ENCODE measurements around the gene FBXO34.

Gene FBXO34

DNA sequence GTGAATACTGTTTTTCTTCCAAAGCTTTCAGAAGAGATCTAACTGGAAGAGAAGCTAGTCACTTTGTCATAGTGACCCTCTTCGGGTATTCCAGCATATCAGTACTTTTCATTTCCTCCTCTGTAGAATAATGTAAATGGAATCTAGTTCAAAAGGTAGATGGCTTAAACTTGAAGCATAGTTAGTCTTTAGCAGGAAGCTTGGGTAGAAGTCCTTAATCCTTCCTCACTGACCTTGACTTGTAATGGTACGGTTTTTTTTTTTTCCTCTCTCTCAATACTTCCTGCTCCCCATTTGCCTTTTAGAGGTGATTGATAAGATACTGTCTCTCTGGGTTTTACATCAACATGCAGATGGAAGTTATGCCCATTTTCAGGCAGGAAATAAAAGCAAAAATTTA lies 1.7 kb downstream of the FBXO34 start:
- DNase-seq: no peak

GRCh38 chr14:55274146-55274545 lies 2.9 kb downstream of the FBXO34 start:
- DNase-seq: no peak

DNA sequence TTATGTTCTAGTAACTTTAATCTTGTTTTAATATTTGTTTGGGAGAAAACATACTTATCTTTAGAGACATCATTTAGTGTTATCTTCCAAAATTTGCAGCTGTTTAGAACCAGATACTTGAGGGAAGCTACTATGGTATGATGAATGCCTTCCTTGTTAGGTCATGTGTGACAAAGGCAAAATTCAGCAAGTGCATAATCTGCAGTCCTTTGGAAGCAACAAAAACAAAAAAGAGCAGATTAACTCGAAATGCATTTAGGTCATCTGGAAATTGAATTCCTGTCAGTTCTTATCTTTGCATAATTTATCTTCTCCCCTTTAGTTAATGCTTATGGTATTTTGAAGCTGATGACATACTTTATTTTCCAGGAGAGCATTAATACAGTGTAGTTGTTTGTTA lies 3.5 kb downstream of the FBXO34 start:
- no peak for DNase-seq

DNA sequence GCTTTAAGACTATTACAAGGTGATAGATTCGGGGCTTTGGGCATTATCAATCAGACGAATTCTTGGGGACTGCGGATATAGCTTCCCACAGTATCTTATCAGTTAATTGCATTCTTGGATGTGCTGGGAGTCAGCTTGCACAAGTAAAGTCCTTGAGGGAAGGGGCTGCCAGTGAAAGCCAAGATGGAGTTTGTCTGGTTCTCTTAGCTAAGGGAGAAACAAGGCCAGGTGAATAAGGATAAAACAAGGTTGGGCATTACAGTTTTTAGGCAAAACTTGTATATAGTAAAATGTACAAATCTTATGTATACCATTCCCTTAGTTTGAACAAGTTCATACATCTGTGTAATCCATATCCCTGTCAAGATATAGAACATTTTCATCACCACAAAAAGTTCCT lies 5.5 kb downstream of the FBXO34 start:
- no peak for DNase-seq

DNA sequence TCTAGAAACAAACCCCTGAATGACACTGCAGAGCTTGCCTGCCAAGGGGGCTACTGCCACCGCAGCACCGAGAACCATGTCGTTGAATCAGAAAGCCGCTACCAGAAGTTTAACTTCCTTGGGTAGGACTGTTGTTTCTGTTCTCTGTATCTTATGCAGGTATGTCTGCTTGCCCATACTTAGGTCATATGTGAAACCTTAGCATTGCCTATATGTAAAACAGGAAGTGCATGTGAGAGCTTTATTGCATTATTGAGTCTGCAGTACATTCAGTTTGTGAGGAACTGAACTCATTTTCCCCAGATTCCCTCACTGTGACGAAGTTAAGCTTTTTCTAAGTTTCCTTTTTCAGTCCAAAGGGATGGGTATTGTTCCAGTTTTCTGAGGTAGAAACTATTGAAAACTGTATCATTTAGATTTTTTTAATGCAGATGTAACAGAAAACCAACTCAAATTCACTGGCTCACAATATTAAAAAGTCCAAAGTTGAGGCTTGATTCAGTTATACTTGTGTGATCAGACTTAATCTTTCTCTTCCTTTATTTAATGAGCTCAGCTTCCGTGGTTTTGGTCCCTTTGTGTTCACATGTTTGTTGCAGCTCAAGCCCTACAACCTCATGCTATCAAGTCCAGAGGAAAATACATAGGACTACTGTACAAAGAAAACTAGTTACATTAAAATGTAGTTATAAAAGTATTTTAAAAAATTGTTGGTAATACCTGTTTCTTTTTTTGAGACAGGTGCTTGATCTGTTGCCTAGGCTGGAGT lies 6.9 kb downstream of the FBXO34 start:
- DNase-seq: peak; percentile 20

- DNase-seq: no peak
These were observed 8.2 kb downstream of the FBXO34 start for GRCh38 chr14:55279384-55279783.

DNA sequence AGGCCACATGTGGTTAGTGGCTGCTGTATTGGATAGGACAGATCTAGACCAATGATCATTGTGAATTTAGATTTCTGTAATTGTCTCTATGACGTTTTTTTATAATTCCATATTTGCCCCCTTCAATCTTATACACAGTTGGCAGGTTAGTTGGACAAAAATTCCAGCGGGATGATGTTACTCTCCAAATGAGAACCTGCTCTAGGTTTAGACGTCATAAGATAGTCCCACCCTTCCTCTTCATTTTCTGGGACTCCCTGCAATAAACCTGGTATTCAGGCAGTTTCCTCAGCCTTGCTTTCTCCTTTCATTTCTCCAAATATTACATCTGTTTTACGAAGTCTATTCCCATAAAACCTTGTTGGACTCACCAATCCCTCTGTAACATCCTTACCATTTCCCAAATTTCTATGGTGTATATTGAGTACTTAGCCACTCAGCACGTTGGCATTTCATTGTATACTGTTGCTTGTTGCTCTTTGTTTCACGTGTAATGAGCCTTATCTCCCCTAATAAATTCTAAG lies 10.2 kb downstream of the FBXO34 start:
- no peak for DNase-seq

GRCh38 chr14:55285048-55285652 lies 13.9 kb downstream of the FBXO34 start:
- DNase-seq: no peak

DNA sequence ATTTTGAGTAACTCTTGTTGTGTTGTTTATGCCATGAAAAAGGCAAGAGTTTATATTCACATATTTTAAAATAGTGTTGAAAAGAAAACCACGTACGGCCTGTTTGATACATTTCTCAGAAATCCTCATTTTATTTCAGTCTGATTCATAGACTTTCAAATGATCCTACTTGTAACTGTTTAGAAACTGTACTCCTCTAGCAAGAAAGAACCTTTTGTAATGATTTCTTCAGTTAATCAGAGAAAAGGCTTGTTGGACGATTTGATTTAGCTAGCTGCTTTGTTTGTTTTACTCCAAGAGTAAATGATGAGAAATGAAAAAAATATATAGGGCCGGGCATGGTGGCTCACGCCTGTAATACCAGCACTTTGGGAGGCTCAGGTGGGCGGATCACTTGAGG lies 17.2 kb downstream of the FBXO34 start:
- no peak for DNase-seq

DNA sequence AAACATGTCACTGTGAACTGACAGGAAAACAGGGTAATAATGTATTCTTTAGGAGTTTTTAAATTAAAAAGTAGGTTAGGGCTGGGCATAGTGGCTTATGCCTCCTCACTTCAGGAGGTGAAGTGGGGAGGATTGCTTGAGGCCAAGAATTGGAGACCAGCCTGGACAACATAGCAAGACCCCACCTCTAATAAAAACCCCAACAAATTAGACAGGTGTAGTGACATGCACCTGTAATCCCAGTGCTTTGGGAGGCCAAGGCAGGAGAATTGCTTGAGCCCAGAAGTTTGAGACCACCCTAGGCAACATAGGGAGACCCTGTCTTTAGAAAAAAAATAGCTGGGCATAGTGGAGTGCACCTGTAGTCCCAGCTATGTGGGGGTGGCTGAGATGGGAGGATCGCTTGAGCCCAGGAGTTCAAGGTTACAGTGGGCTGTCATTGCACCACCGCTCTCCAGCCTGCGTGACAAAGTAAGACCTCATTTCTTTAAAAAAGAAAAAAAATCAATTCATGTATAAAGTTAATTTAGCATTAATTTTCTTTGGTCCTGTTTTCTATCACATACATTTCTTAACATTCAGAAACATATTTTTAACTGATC lies 20.4 kb downstream of the FBXO34 start:
- no peak for DNase-seq

GRCh38 chr14:55294603-55295002 lies 23.4 kb downstream of the FBXO34 start:
- no peak for DNase-seq

DNA sequence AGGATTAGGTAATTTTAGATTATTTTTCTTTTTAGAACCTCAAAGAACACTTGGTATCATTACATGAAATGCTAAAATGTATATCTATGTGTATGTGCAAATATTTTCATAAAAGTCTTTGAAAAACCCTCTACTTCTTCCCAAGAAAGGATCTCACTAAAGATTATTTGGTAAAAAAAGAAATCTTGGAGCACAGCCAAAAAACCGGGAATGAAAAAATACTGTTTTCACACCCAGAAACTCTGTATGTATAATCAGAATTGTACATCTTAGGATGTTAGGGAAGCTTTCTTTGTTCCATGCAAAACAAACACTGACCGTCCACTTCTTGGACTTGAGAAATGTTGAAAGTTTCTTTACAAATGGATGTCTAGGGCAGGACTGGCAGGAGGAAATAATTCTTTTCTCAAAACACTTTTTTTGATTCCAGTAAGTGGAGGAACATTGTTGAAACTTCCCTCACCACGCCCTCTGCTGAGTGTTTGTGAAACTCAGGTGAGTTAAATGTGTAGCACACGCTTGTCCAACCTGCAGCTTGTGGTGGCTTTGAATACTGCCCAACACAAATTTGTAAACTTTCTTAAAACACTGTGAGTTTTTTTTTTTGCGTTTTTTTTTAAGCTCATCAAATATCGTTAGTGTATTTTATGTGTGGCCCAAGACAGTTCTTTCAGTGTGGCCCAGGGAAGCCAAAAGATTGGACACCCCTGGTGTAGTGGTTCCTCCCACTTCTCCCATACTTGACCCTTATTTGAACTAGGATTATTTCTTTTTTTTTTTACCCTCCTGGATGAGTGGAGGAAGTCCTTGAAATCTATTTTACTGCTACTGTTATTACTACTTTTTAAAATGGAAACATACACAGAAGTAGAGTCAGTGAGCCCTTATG lies 26.6 kb downstream of the FBXO34 start:
- DNase-seq: peak; percentile 52

- DNase-seq: no peak
These were observed 27.2 kb downstream of the FBXO34 start for GRCh38 chr14:55298500-55298822.

- no peak for DNase-seq
These were observed 30.4 kb downstream of the FBXO34 start for GRCh38 chr14:55301437-55302121.

DNA sequence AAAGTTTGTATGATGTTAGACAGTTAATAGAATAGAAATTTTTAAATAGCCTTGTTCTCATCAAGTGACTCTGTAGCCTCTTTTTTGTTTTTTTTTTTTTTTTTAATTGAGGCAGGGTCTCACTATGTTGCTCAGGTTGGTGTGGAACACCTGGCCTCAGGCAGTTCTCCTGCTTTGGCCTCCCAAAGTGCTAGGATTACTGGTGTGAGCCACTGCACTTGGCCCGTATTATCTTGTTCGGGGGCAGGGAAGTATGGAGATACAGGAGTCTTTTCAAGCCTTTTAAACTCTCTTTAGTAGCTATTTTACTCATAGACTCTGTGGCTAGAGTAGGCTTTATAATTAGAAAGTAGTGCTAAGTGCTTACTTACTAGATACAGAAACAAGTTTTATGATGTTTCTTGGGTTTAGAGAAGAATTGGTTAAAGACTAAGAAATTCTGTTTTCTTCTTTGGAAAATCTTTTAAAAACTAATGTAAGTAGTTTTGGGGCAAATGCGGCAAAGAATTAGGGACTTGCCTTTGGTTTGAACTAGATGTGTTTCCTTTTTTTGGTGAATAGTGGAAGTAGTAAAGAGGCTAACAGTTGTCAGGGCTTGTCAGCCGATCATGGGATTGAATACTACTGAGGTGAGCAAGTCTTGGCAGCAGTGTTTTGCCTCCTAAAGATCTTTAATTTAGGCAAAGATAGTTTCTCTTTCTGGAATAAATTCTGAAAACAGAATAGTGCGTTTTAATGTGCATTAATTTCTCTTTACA lies 31.3 kb downstream of the FBXO34 start:
- DNase-seq: no peak

DNA sequence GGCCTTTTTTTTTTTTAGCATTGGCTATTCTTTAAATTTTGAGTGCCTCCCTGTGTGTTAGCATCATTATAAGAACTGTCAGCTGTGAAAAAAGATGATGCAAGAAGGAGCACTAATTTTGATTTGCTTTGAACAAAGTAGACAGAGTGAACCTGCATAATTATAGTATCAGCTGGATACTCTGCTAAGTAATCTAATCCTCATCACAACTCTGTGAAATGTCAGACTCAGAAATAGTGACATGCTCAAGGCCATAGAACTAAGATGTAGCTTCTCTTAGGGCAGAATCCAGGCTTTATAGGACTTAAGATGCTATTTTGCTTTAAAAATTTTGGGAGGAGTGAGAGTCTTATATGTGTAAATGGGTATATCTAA lies 31.9 kb downstream of the FBXO34 start:
- no peak for DNase-seq

- peak; percentile 11 for DNase-seq
These were observed 32.5 kb downstream of the FBXO34 start for GRCh38 chr14:55303691-55304145.

- DNase-seq: no peak
These were observed 35.8 kb downstream of the FBXO34 start for GRCh38 chr14:55306938-55307589.

GRCh38 chr14:55309154-55309553 lies 37.9 kb downstream of the FBXO34 start:
- DNase-seq: no peak

DNA sequence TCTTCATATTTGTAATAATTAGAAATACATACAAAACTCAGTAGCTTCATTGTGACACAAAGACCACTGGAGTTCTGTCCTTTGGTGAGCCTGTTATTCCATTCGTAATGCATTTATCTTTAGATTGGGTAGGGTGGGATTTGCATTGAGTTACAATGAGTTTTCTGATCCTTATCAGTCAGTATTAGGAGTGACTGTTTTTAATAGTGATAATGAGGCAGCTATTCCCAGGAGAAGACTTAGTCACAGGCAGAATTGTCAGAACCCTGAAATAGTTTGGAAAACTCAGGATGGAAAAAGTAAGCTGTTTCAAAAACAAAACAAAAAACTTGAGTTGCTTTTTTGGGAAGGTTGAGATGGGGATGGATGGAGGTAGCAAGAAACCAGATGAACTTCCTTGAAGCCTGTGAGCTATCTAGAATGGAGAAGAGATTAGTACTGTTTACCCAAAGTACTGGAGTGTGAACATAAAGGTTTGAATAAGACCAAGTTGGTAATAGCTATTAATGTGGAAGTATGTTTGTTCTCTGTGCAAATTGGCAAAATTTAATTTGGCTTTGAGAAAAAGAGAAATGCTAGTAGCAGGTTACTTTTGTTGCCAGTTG lies 38.6 kb downstream of the FBXO34 start:
- DNase-seq: no peak

All from CD4-positive, alpha-beta T cell treated with Interleukin-17A for 1 hour (primary cell).